MG63 (cell line): ENCODE results near the gene F12. TPM values are rescaled to one million over a fixed set of nuclear protein-coding genes. Genes with fewer than 3 reads are reported as not detected.
"Not testable (repeated sequence)": the region's sequence is repeated elsewhere in the genome, so short reads cannot be mapped to it uniquely, and the experiment has no call there.

ENCODE experiments used
- DNase-seq: peaks from one replicate; pipeline ENCODE4 v3.0.0-alpha.2; 2020
- H3K27me3 ChIP-seq: fragments of 250-450 bp; sonication (Bioruptor Pico); 2 replicates; pipeline ENCODE4 v1.5.1; 2020; ENCODE audit warnings: mild to moderate bottlenecking, moderate library complexity
- H3K36me3 ChIP-seq: fragments of 250-450 bp; sonication (Bioruptor Pico); 2 replicates; pipeline ENCODE4 v1.5.1; 2020; ENCODE audit warnings: mild to moderate bottlenecking, moderate library complexity
- H3K4me3 ChIP-seq: fragments of 250-450 bp; sonication (Bioruptor Pico); 2 replicates; pipeline ENCODE4 v1.5.1; 2020; ENCODE audit warnings: mild to moderate bottlenecking, moderate library complexity
- H3K9me3 ChIP-seq: fragments of 250-450 bp; sonication (Bioruptor Pico); 2 replicates; pipeline ENCODE4 v1.5.1; 2020; ENCODE audit warnings: mild to moderate bottlenecking, moderate library complexity
- total RNA-seq: library from RNA; depleted of rRNA; stranded (reverse); fragments of >200 nt; shearing (Covaris generic); gene quantifications from 2 replicates; pipeline ENCODE4 v1.2.3, GENCODE V29; 2014; ENCODE audit warnings: low replicate concordance

Gene F12
- total RNA-seq, 1 experiment from 2014 or later, result 2.3 TPM

DNA sequence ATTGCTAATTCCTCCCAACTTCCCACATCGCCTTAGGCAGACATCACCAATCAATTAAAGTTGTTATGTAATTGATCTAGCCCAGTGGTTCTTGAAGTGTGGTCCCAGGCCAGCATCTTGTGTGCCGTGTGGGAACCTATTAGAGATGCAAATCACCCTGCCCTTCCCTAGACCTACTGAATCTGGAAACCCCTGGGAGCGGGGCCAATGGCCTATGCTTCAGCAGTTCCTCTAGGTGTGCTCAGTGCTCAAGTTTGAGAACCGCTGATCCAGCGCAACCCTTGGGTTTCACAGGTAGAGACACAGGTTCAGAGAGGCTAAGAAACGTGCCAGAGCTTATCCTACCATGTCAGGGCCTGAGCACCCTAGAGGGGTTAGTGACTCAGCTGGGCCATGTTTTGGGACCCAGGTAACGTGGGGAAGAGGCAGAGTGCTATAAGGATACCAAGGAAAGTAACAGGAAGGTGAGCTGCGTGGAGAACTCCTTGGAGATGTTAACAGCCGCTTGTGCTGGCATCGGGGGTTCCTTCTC is 20.8 kb downstream of the F12 start:
- H3K9me3 ChIP-seq, result no peaks in the 10 kb centered on the region
- DNase-seq, result no peak
- no peaks in the 10 kb centered on the region for H3K27me3 ChIP-seq
- no peaks in the 10 kb centered on the region for H3K36me3 ChIP-seq
- no peak overlapping the region for H3K4me3 ChIP-seq

DNA sequence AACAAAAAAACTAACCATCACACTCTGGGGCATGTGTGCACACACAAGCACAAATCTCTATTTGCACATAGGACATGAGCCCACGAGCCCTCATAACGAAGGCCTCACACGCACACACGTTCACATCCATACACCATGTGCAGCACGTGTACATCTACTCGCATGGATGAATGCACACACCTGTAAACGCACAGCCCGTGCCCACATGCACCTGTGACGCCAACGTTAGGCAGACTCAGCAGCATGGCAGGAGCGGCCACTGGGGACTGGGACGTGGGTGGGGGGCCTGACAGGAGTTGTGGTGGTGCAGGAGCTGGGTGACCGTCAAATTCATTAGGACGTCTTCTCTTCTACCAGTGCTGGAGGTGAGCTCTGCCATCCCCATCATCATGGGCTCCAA is 22.0 kb downstream of the F12 start:
- no peak for DNase-seq
- no peak overlapping the region for H3K4me3 ChIP-seq
- H3K36me3 ChIP-seq, result no peaks in the 10 kb centered on the region
- H3K9me3 ChIP-seq, result no peaks in the 10 kb centered on the region
- no peaks in the 10 kb centered on the region for H3K27me3 ChIP-seq

DNA sequence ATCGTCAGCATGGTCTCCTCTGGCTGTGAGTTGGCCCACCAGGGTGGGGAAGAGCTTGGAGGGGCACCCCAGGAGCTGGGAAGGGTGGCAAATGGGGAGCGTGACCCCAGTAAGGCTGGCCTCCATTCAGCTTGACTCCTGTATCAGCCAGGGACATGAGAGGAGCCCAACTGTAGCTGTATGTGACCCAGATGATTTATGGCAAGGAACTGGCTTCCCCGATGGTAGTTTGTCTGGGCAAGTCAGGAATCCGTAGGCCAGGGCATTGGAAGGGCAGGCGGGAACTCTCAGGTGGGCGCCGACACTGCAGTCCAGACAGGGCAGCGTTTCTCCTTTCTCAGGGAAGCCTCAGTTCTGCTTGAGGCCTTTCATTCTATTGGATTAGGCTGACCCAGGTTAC is 22.8 kb downstream of the F12 start:
- Histone ChIP-seq H3K27me3 (no peaks in the 10 kb centered on the region), H3K9me3 (no peaks in the 10 kb centered on the region), H3K36me3 (no peaks in the 10 kb centered on the region), H3K4me3 (no peak overlapping the region)
- no peak for DNase-seq

GRCh38 chr5:177385720-177386119 is 23.6 kb downstream of the F12 start:
- no peak for DNase-seq
- H3K4me3 ChIP-seq, result no peak overlapping the region
- no peaks in the 10 kb centered on the region for H3K36me3 ChIP-seq
- H3K27me3 ChIP-seq, result no peaks in the 10 kb centered on the region
- H3K9me3 ChIP-seq, result no peaks in the 10 kb centered on the region

- H3K36me3 ChIP-seq, result no peaks in the 10 kb centered on the region
Measured at GRCh38 chr5:177384134-177384533, 25.2 kb downstream of the F12 start, which contains the start of gene SLC34A1. SLC34A1 (plus strand) TSS chr5:177384434; CDS start chr5:177385742, 1,308 bp downstream.

DNA sequence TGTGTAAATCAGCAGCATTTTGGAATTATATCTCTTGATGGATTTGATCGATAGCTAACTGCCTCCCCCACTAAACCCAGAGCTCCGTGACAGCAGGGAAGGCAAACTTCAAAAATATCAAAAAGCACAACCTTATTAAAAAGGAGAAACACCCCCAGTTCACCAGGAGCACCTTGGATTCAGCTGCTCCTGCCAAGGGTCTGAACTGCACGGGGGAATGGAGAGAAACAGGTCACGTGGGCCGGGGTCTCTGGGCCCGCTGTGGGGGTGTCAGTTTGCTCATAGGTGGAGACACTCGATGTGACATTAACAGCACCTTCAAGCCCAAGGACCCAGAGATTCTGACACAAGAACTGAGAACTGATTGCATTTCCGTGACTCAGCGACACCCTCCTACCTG is 26.2 kb downstream of the F12 start:
- Histone ChIP-seq H3K4me3 (no peak overlapping the region), H3K9me3 (no peaks in the 10 kb centered on the region), H3K36me3 (no peaks in the 10 kb centered on the region), H3K27me3 (no peaks in the 10 kb centered on the region)
- no peak for DNase-seq

More at GRCh38 chr5:177384134-177384533, 25.2 kb downstream of the F12 start, which contains the start of gene SLC34A1:
- Histone ChIP-seq H3K27me3 (no peaks in the 10 kb centered on the region), H3K9me3 (no peaks in the 10 kb centered on the region), H3K4me3 (no peak within 1 kb of the TSS)
- no peak for DNase-seq

DNA sequence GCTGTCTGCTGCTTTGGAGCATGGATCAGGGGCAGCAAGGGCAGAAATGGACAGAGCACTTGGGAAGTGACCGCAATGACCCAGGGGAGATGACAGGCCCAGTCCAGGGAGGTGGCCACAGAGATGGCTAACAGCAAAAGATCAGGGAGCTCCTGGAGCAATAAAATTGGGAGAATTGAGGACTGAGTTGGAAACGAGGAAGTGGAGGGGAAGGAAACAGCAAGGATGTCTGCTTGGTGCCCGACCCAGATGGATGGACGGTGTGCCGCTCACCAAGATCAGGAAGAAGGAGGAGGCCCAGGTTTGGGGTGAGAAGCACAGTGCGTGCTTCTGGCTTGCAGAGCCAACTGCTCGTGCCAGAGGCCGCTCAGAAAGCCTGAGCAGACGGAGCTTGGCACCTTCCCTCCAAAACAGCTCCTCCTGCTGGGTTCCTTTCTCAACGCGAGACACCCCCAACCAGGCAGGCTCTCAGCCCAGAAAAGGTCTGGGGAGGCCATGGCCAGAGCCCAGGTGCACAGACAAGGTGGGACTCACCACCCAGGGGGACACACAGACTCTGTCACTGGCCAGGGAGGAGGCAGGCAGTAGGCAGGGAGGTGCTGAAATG is 26.8 kb downstream of the F12 start:
- peak; percentile 39 for DNase-seq

DNA sequence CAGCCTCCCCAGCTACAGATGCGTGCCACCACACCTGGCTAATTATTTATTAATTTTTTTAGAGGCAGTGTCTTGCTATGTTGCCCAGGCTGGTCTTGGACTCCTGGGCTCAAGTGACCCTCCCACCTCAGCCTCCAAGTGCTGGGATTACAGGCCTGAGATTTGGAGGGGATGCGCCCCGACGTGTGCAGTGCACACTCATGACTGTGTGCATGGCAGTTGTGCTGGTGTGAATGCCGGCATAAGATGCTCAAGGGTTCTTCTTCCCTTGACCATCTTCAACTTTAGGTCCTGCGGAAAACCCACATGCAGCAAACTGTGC is 28.6 kb downstream of the F12 start:
- no peak for DNase-seq
- Histone ChIP-seq H3K4me3 (no peak overlapping the region), H3K36me3 (no peaks in the 10 kb centered on the region), H3K27me3 (no peaks in the 10 kb centered on the region), H3K9me3 (no peaks in the 10 kb centered on the region)

More for the DNA sequence above, 26.8 kb downstream of the F12 start:
- Histone ChIP-seq H3K36me3 (no peaks in the 10 kb centered on the region), H3K27me3 (no peaks in the 10 kb centered on the region), H3K9me3 (no peaks in the 10 kb centered on the region), H3K4me3 (no peak overlapping the region)

GRCh38 chr5:177378884-177379883 is 30.2 kb downstream of the F12 start:
- DNase-seq, result peak; percentile 58
- H3K27me3 ChIP-seq, result no peaks in the 10 kb centered on the region
- no peaks in the 10 kb centered on the region for H3K36me3 ChIP-seq
- no peaks in the 10 kb centered on the region for H3K9me3 ChIP-seq
- no peak overlapping the region for H3K4me3 ChIP-seq

GRCh38 chr5:177377851-177378776 is 31.2 kb downstream of the F12 start:
- no peak for DNase-seq
- H3K4me3 ChIP-seq, result no peak overlapping the region
- H3K9me3 ChIP-seq, result no peaks in the 10 kb centered on the region
- no peaks in the 10 kb centered on the region for H3K36me3 ChIP-seq
- no peaks in the 10 kb centered on the region for H3K27me3 ChIP-seq

DNA sequence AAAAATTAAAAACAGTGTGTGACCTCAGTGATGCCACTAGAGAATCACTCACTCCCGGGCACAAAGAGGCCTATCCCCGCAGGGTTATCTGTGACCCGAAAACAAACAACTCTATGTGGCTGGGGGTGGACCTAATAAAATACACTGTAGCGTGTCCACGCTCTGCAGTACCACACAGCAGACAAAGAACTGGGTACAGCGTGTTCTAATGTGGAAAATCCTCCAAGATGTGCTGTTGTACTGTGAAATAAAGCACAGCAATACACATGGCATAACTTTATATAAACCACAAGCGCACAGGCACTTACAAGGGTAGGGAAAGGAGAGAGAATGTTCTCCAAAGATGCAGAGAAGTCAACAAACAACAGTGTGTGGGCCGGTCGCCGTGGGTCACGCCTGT is 33.3 kb downstream of the F12 start:
- no peaks in the 10 kb centered on the region for H3K27me3 ChIP-seq
- DNase-seq, result no peak
- peaks cover 2% of the 10 kb centered on the region; the same call in 1 of the 2 replicates for H3K36me3 ChIP-seq
- H3K9me3 ChIP-seq, result no peaks in the 10 kb centered on the region
- no peak overlapping the region for H3K4me3 ChIP-seq

- not testable (repeated sequence) for DNase-seq, H3K9me3 ChIP-seq, H3K36me3 ChIP-seq, H3K4me3 ChIP-seq, H3K27me3 ChIP-seq
Measured at GRCh38 chr5:177375516-177375915, 33.8 kb downstream of the F12 start.

- Histone ChIP-seq H3K9me3 (no peaks in the 10 kb centered on the region), H3K36me3 (peaks cover 2% of the 10 kb centered on the region; the same call in 1 of the 2 replicates), H3K27me3 (no peaks in the 10 kb centered on the region), H3K4me3 (no peak overlapping the region)
- no peak for DNase-seq
Measured at GRCh38 chr5:177374211-177374610, 35.2 kb downstream of the F12 start.

- Histone ChIP-seq H3K4me3 (no peak overlapping the region), H3K36me3 (peaks cover 2% of the 10 kb centered on the region; the same call in 1 of the 2 replicates), H3K9me3 (no peaks in the 10 kb centered on the region), H3K27me3 (no peaks in the 10 kb centered on the region)
- no peak for DNase-seq
Measured at GRCh38 chr5:177373806-177374205, 35.6 kb downstream of the F12 start.

GRCh38 chr5:177372910-177373309 is 36.5 kb downstream of the F12 start:
- no peaks in the 10 kb centered on the region for H3K9me3 ChIP-seq
- DNase-seq, result no peak
- H3K27me3 ChIP-seq, result no peaks in the 10 kb centered on the region
- peaks cover 2% of the 10 kb centered on the region; the same call in 1 of the 2 replicates for H3K36me3 ChIP-seq
- no peak overlapping the region for H3K4me3 ChIP-seq
